Esophagus muscularis mucosa (tissue), 4 donors: ENCODE data around the gene NANOG. TPM values are rescaled to one million over a fixed set of nuclear protein-coding genes. Genes with fewer than 3 reads are reported as not detected.
"Not testable (repeated sequence)": the region's sequence is repeated elsewhere in the genome, so short reads cannot be mapped to it uniquely, and the experiment has no call there.

Experiments used
- DNase-seq: peaks from one replicate; pipeline ENCODE4 v3.0.0-alpha.2; 2017; ENCODE audit errors: extremely low spot score
- H3K27ac ChIP-seq, 4 donors: fragments of 200-600 bp; sonication (generic); replicated peaks in 1 of 4; 1 replicate in 3 of 4; 2 replicates in 1 of 4; pipeline ENCODE4 v1.5.1; 2016 to 2019; ENCODE audit warnings: mild to moderate bottlenecking in 1 of 4
- H3K27me3 ChIP-seq, 4 donors: fragments of 200-600 bp; sonication (generic); one replicate each; pipeline versions ENCODE4 v1.5.1 to v1.6.0; 2016 to 2019
- H3K36me3 ChIP-seq, 4 donors: fragments of 200-600 bp; sonication (generic); one replicate each; pipeline ENCODE4 v1.5.1; 2016 to 2019
- H3K4me1 ChIP-seq, 4 donors: fragments of 200-600 bp; sonication (generic); one replicate each; pipeline ENCODE4 v1.5.1; 2016 to 2019
- H3K4me3 ChIP-seq, 4 donors: fragments of 200-600 bp; sonication (generic); 1 replicate in 2 of 4; 2 replicates in 2 of 4; pipeline ENCODE4 v1.5.1; 2016 to 2019; ENCODE audit warnings: mild to moderate bottlenecking in 4 of 4, moderate library complexity in 1 of 4
- H3K9me3 ChIP-seq, 4 donors: fragments of 200-600 bp; sonication (generic); 1 replicate in 3 of 4; 2 replicates in 1 of 4; pipeline ENCODE4 v1.5.1; 2016 to 2019
- EP300 ChIP-seq: sonication (generic); formaldehyde crosslinking; IDR thresholded peaks from one replicate; pipeline ENCODE4 v1.6.1; 2017; ENCODE audit warnings: antibody characterized with exemption
- POLR2A ChIP-seq: fragments of 450-650 bp; IDR thresholded peaks from one replicate; pipeline ENCODE4 v1.6.1; 2017; ENCODE audit warnings: antibody characterized with exemption, moderate library complexity, mild to moderate bottlenecking, low read depth
- POLR2AphosphoS5 ChIP-seq, 2 donors: sonication (generic); formaldehyde crosslinking; IDR thresholded peaks; one replicate each; pipeline ENCODE4 v1.6.1; 2017; ENCODE audit warnings: antibody characterized with exemption in 2 of 2
- WGBS: methylation state at CpG from one replicate; pipeline ENCODE4 v1.1.5; 2018; 5-methylcytosine and 5-hydroxymethylcytosine counted together
- intact Hi-C: fragments of 100-400 bp; cut with DNase I; formaldehyde crosslinking; loops from one replicate; pipeline ENCODE4 v1.15.1; 2023
- total RNA-seq, 4 donors: library from RNA; depleted of rRNA; stranded (reverse); fragments of >200 nt; gene quantifications; one replicate each; pipeline versions ENCODE4 v1.1.0 to v1.2.1, GENCODE V29; 2016
- TF ChIP-seq, protein P1 (sequence below), 3 experiments: fragments of 200-600 bp in 2 of 3; fragments of 450-650 bp in 1 of 3; sonication (generic) in 2 of 3; IDR thresholded peaks; one replicate each; pipeline ENCODE4 v1.5.1; 2017 to 2019; ENCODE audit warnings: antibody characterized with exemption in 3 of 3, mild to moderate bottlenecking in 2 of 3, moderate library complexity in 1 of 3

The NANOG gene
- total RNA-seq, 4 donors from 2014 or later = not detected

DNA sequence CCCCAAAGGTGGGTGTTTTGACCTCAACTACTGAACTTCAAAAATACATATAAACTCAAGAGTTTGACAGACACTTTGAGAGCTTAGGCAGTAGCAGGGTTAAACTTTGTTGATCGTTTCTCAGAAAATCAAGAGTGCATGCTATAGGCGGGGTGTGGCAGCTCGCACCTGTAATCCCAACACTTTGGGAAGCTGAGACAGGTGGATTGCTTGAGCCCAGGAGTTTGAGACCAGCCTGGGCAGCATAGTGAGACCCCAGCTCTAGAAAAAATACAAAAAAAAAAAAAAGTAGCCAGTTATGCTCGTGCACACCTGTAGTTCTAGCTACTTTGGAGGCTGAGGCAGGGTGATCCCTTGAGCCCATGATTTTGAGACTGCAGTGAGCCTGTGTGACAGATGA is 12.3 kb downstream of the NANOG start:
- WGBS = 65% methylated on average over 4 of the region's 4 CpGs
- Histone ChIP-seq H3K9me3 (no peaks in the 10 kb centered on the region), H3K36me3 (no peaks in the 10 kb centered on the region), H3K27ac (no peak overlapping the region), H3K27me3 (no peaks in the 10 kb centered on the region), H3K4me3 (no peak overlapping the region), H3K4me1 (peaks cover 0 to 3% (median 0%) of the 10 kb centered on the region in 4 donors)
- DNase-seq = no peak
- intact Hi-C loops = loop anchor here (10.0 kb wide), 1 partner anchor 127 kb away; no protein-coding TSS in a partner anchor
- TF ChIP-seq, protein P1, sequence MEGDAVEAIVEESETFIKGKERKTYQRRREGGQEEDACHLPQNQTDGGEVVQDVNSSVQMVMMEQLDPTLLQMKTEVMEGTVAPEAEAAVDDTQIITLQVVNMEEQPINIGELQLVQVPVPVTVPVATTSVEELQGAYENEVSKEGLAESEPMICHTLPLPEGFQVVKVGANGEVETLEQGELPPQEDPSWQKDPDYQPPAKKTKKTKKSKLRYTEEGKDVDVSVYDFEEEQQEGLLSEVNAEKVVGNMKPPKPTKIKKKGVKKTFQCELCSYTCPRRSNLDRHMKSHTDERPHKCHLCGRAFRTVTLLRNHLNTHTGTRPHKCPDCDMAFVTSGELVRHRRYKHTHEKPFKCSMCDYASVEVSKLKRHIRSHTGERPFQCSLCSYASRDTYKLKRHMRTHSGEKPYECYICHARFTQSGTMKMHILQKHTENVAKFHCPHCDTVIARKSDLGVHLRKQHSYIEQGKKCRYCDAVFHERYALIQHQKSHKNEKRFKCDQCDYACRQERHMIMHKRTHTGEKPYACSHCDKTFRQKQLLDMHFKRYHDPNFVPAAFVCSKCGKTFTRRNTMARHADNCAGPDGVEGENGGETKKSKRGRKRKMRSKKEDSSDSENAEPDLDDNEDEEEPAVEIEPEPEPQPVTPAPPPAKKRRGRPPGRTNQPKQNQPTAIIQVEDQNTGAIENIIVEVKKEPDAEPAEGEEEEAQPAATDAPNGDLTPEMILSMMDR (IDR thresholded peaks at IDR 0.05) = no peak
- TF ChIP-seq POLR2AphosphoS5 (IDR thresholded peaks at IDR 0.05) = no peak
- TF ChIP-seq POLR2A = no peak
- TF ChIP-seq EP300 = no peak

GRCh38 chr12:7806319-7806718 is 17.1 kb downstream of the NANOG start:
- not testable (repeated sequence) for H3K27me3 ChIP-seq, H3K27ac ChIP-seq, H3K4me1 ChIP-seq, H3K9me3 ChIP-seq, DNase-seq, H3K4me3 ChIP-seq, H3K36me3 ChIP-seq
- intact Hi-C loops = loop anchor here (10.0 kb wide), 1 partner anchor 132 kb away; no protein-coding TSS in a partner anchor
- 32% methylated on average over 6 of the region's 6 CpGs for WGBS

DNA sequence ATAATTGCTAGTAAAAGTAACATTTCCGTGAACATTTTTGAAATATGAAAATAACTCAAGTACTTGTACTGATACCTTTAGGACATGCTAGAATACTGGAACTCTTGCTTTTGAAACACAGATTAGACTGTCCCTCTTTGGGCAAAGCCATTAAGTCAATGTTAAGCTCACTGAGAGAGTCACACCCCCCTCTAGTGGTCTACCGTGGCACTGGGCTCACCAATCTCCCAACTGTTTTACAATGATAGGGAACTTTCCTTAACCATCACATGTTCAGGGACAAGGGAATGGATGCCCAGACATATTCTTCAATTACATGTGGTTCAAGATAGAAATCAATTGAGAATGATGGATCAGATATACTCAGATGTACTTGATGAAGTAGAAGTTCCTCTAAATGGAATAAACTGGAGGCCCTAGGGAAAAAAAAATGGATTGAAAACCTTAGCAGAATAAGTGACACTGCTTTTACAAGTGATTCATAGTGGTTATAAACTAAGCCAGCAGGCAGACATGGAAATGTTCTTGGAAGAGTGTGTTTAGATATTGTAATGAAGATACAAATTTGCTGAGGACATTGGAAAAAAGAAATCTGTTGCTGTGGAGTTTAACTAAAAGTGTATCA is 17.8 kb downstream of the NANOG start:
- no peaks in the 10 kb centered on the region for H3K27me3 ChIP-seq
- peaks cover 0 to 4% (median 0%) of the 10 kb centered on the region in 4 donors for H3K4me1 ChIP-seq
- no peak overlapping the region for H3K27ac ChIP-seq
- WGBS = 10% methylated on average over 2 of the region's 2 CpGs
- intact Hi-C loops = loop anchor here (10.0 kb wide), 1 partner anchor 132 kb away; no protein-coding TSS in a partner anchor
- no peak for DNase-seq
- no peaks in the 10 kb centered on the region for H3K36me3 ChIP-seq
- no peaks in the 10 kb centered on the region for H3K9me3 ChIP-seq
- TF ChIP-seq POLR2AphosphoS5 (IDR thresholded peaks at IDR 0.05) = no peak
- TF ChIP-seq, protein P1 (IDR thresholded peaks at IDR 0.05) = peak; percentile 67 to 84 (median 71)
- no peak overlapping the region for H3K4me3 ChIP-seq

- H3K4me1 ChIP-seq, H3K4me3 ChIP-seq, intact Hi-C loops, H3K27me3 ChIP-seq, H3K27ac ChIP-seq, H3K9me3 ChIP-seq, DNase-seq, H3K36me3 ChIP-seq: not testable (repeated sequence)
- WGBS = 73% methylated on average over 4 of the region's 4 CpGs
Measured at GRCh38 chr12:7825754-7826153, 36.6 kb downstream of the NANOG start.

GRCh38 chr12:7829737-7830136 is 40.5 kb downstream of the NANOG start:
- intact Hi-C loops, H3K9me3 ChIP-seq, H3K4me1 ChIP-seq, H3K36me3 ChIP-seq, H3K27me3 ChIP-seq, H3K4me3 ChIP-seq, H3K27ac ChIP-seq, DNase-seq: not testable (repeated sequence)
- 92% methylated on average over 4 of the region's 4 CpGs for WGBS

- no peaks in the 10 kb centered on the region for H3K27me3 ChIP-seq
Measured at GRCh38 chr12:7832059-7832696, 43.0 kb downstream of the NANOG start.

GRCh38 chr12:7833201-7833600 is 44.0 kb downstream of the NANOG start:
- H3K9me3 ChIP-seq, H3K4me1 ChIP-seq, intact Hi-C loops, H3K27me3 ChIP-seq, H3K4me3 ChIP-seq, H3K36me3 ChIP-seq, DNase-seq, H3K27ac ChIP-seq: not testable (repeated sequence)
- WGBS = 89% methylated on average over 6 of the region's 6 CpGs

More at GRCh38 chr12:7832059-7832696, 43.0 kb downstream of the NANOG start:
- H3K27ac ChIP-seq = no peak overlapping the region
- TF ChIP-seq EP300 = no peak
- no peak for TF ChIP-seq POLR2A
- TF ChIP-seq, protein P1 (IDR thresholded peaks at IDR 0.05) = peak; percentile 9 to 38 (median 22)
- no peak for TF ChIP-seq POLR2AphosphoS5 (IDR thresholded peaks at IDR 0.05)
- H3K4me1 ChIP-seq = no peaks in the 10 kb centered on the region
- intact Hi-C loops = no loop called here
- no peak overlapping the region for H3K4me3 ChIP-seq
- no peak for DNase-seq
- no peaks in the 10 kb centered on the region for H3K36me3 ChIP-seq
- 68% methylated on average over 6 of the region's 6 CpGs for WGBS
- no peaks in the 10 kb centered on the region for H3K9me3 ChIP-seq
